Fibroblast of the aortic adventitia (primary cell): ENCODE measurements around the gene ADGRA3. TPM values are rescaled to one million over a fixed set of nuclear protein-coding genes. Genes with fewer than 3 reads are reported as not detected.

Experiments
- DNase-seq: peaks from one replicate; pipeline ENCODE4 v3.0.0-alpha.2; 2010; ENCODE audit warnings: low read depth
- H3K4me3 ChIP-seq: 2 replicates; pipeline ENCODE4 v1.5.1; 2011; ENCODE audit warnings: low read depth, mild to moderate bottlenecking, control low read depth, low read length, moderate library complexity
- CTCF ChIP-seq: IDR thresholded peaks from 2 replicates; pipeline ENCODE4 v1.5.1; 2011; ENCODE audit warnings: mild to moderate bottlenecking, low read length, control low read depth, inconsistent platforms; ENCODE audit not compliant: insufficient read depth
- total RNA-seq: library from RNA; depleted of rRNA; stranded (reverse); fragments of >200 nt; gene quantifications from 2 replicates; pipeline ENCODE4 v1.2.3, GENCODE V29; 2012; ENCODE audit warnings: low replicate concordance

Gene ADGRA3
- total RNA-seq, 1 donor = 31.9 TPM

- H3K4me3 ChIP-seq = no peak overlapping the region
- no peak for DNase-seq
- no peak for TF ChIP-seq CTCF
Observed at GRCh38 chr4:22463179-22463578, 52.7 kb downstream of the ADGRA3 start.

DNA sequence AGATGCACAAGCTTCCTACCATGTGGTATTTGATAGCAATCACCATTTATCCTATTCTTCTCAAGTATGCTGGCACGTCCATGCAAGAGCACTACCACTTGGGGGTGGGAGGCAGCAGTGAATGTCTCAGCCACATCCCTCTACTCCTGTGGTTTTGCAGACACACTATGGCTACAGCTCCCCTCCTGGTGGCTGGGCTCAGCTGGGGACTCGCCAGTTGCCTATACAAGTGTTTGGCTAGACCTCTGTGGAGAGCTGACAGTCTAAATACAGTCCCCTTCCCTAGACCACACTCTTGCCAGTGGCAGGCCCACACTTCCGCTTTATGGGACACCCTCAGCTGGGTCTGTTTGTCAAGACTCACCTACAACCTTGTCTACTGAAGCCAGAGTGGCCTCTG lies 53.2 kb downstream of the ADGRA3 start:
- no peak for DNase-seq
- no peak for TF ChIP-seq CTCF
- H3K4me3 ChIP-seq = no peak overlapping the region

GRCh38 chr4:22460266-22460665 lies 55.6 kb downstream of the ADGRA3 start:
- H3K4me3 ChIP-seq = no peak overlapping the region
- TF ChIP-seq CTCF = no peak
- DNase-seq = no peak

DNA sequence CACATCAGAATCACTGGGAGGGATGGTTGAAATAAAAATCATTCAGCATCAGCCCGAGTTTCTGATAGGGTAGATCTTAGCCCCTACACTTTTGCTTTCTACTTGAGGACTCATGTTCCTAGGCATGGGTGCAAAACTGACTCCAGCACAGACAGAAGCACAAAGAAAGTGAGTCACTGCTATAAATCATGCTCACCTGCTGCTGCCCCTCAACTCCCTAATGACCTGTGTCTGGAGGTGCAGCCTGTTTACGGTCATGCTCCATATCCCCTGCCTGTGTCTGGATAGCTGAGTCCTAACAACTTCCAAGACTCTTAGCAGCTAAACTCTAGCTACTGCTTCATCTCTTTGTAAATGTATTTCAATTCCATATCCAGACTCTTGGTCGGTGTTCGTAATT lies 57.8 kb downstream of the ADGRA3 start:
- DNase-seq = no peak
- no peak for TF ChIP-seq CTCF
- no peak overlapping the region for H3K4me3 ChIP-seq

- no peak for TF ChIP-seq CTCF
- no peak overlapping the region for H3K4me3 ChIP-seq
- DNase-seq = no peak
Observed at GRCh38 chr4:22457348-22457747, 58.5 kb downstream of the ADGRA3 start.

GRCh38 chr4:22456291-22456690 lies 59.6 kb downstream of the ADGRA3 start:
- no peak for TF ChIP-seq CTCF
- no peak overlapping the region for H3K4me3 ChIP-seq
- no peak for DNase-seq

DNA sequence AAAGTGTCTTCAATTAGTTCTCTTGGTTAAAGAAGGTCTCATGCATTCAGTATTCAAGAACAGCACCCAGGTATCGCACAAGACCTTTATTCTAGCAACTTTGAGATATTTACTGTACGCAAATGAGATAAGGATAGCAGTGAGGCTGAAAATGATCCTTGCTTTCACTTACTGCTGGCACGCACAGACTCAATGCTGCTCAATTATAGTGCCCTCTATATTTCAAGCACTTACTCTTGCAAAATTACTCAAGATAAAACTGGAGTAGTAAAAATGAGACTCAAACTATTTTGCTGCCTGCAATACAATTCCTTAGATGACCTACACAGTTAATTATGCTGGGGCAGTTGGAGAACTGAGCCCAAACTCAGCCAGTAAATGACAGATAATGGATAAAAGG lies 60.9 kb downstream of the ADGRA3 start:
- H3K4me3 ChIP-seq = no peak overlapping the region
- no peak for TF ChIP-seq CTCF
- DNase-seq = peak; percentile 46
